ENCODE data around the gene NTN1.
"Not testable (repeated sequence)": the region's sequence is repeated elsewhere in the genome, so short reads cannot be mapped to it uniquely, and the experiment has no call there.

Gene NTN1

GRCh38 chr17:9104370-9105041, 83.2 kb downstream of the NTN1 start:
- no peak overlapping the region for H3K9ac ChIP-seq (ENCODE audit: low read length)
- no peak overlapping the region for H3K27ac ChIP-seq (ENCODE audit: low read depth, low read length)
- no peaks in the 10 kb centered on the region for H4K20me1 ChIP-seq (ENCODE audit: low read depth, low read length)
- H2AFZ ChIP-seq (ENCODE audit: low read depth, low read length, severe bottlenecking), result no peak overlapping the region
- no peaks in the 10 kb centered on the region for H3K27me3 ChIP-seq (ENCODE audit: low read length)
- no peaks in the 10 kb centered on the region for H3F3A ChIP-seq (ENCODE audit: insufficient read depth)
- no peak for TF ChIP-seq CTCF (IDR thresholded peaks at IDR 0.05; ENCODE audit: insufficient read depth, low read length, poor library complexity, severe bottlenecking)
- TF ChIP-seq EZH2phosphoT487 (conservative IDR thresholded peaks at IDR 0.05; ENCODE audit: low read length), result no peak
- no peaks in the 10 kb centered on the region for H3K9me2 ChIP-seq (replicated peaks; ENCODE audit: insufficient read depth, low read length)
- H3K4me2 ChIP-seq (ENCODE audit: low read depth, low read length, poor library complexity, severe bottlenecking), result no peak overlapping the region
- no peak overlapping the region for H3K4me3 ChIP-seq (ENCODE audit: insufficient read depth, low read length, poor library complexity, severe bottlenecking)
- H3K36me3 ChIP-seq (ENCODE audit: low read length), result no peaks in the 10 kb centered on the region
- no peaks in the 10 kb centered on the region for H3K79me2 ChIP-seq (ENCODE audit: insufficient read depth, low read length)
- H3K9me3 ChIP-seq (ENCODE audit: insufficient read depth, low read length), result no peaks in the 10 kb centered on the region

GRCh38 chr17:9105068-9105868, 84.0 kb downstream of the NTN1 start:
- Histone ChIP-seq H3K4me2 (ENCODE audit: low read depth, low read length, poor library complexity, severe bottlenecking) (no peak overlapping the region), H3K9me3 (ENCODE audit: insufficient read depth, low read length) (no peaks in the 10 kb centered on the region), H3K27me3 (ENCODE audit: low read length) (no peaks in the 10 kb centered on the region), H3F3A (ENCODE audit: insufficient read depth) (no peaks in the 10 kb centered on the region), H3K9me2 (replicated peaks; ENCODE audit: insufficient read depth, low read length) (no peaks in the 10 kb centered on the region), H3K4me3 (ENCODE audit: insufficient read depth, low read length, poor library complexity, severe bottlenecking) (no peak overlapping the region), H3K27ac (ENCODE audit: low read depth, low read length) (no peak overlapping the region), H2AFZ (ENCODE audit: low read depth, low read length, severe bottlenecking) (no peak overlapping the region), H3K36me3 (ENCODE audit: low read length) (no peaks in the 10 kb centered on the region), H3K9ac (ENCODE audit: low read length) (no peak overlapping the region), H4K20me1 (ENCODE audit: low read depth, low read length) (no peaks in the 10 kb centered on the region), H3K79me2 (ENCODE audit: insufficient read depth, low read length) (no peaks in the 10 kb centered on the region)
- no peak for TF ChIP-seq CTCF (IDR thresholded peaks at IDR 0.05; ENCODE audit: insufficient read depth, low read length, poor library complexity, severe bottlenecking)

- not testable (repeated sequence) for H2AFZ ChIP-seq (ENCODE audit: low read depth, low read length, severe bottlenecking); H3K27ac ChIP-seq (ENCODE audit: low read depth, low read length); H3F3A ChIP-seq (ENCODE audit: insufficient read depth); H3K9me2 ChIP-seq (replicated peaks; ENCODE audit: insufficient read depth, low read length); H3K9me3 ChIP-seq (ENCODE audit: insufficient read depth, low read length); H4K20me1 ChIP-seq (ENCODE audit: low read depth, low read length); H3K27me3 ChIP-seq (ENCODE audit: low read length); H3K9ac ChIP-seq (ENCODE audit: low read length); H3K4me2 ChIP-seq (ENCODE audit: low read depth, low read length, poor library complexity, severe bottlenecking); H3K79me2 ChIP-seq (ENCODE audit: insufficient read depth, low read length); H3K36me3 ChIP-seq (ENCODE audit: low read length); H3K4me3 ChIP-seq (ENCODE audit: insufficient read depth, low read length, poor library complexity, severe bottlenecking)
Observed at GRCh38 chr17:9106278-9106677, 85.0 kb downstream of the NTN1 start.

- Histone ChIP-seq H3K9me3 (ENCODE audit: insufficient read depth, low read length) (no peaks in the 10 kb centered on the region), H4K20me1 (ENCODE audit: low read depth, low read length) (no peaks in the 10 kb centered on the region), H3F3A (ENCODE audit: insufficient read depth) (no peaks in the 10 kb centered on the region), H3K36me3 (ENCODE audit: low read length) (no peaks in the 10 kb centered on the region), H3K4me2 (ENCODE audit: low read depth, low read length, poor library complexity, severe bottlenecking) (no peak overlapping the region), H3K9ac (ENCODE audit: low read length) (no peak overlapping the region), H3K4me3 (ENCODE audit: insufficient read depth, low read length, poor library complexity, severe bottlenecking) (no peak overlapping the region), H3K27ac (ENCODE audit: low read depth, low read length) (no peak overlapping the region), H3K79me2 (ENCODE audit: insufficient read depth, low read length) (no peaks in the 10 kb centered on the region), H3K9me2 (replicated peaks; ENCODE audit: insufficient read depth, low read length) (no peaks in the 10 kb centered on the region), H2AFZ (ENCODE audit: low read depth, low read length, severe bottlenecking) (no peak overlapping the region), H3K27me3 (ENCODE audit: low read length) (no peaks in the 10 kb centered on the region)
- TF ChIP-seq EZH2phosphoT487 (conservative IDR thresholded peaks at IDR 0.05; ENCODE audit: low read length) (no peak), CTCF (IDR thresholded peaks at IDR 0.05; ENCODE audit: insufficient read depth, low read length, poor library complexity, severe bottlenecking) (no peak)
Observed at GRCh38 chr17:9107527-9107926, 86.2 kb downstream of the NTN1 start.

Measured in SU-DHL-6 (cell line).